Measurements from ENCODE around the gene MEA1.
"Not testable (repeated sequence)": the region's sequence is repeated elsewhere in the genome, so short reads cannot be mapped to it uniquely, and the experiment has no call there.

The MEA1 gene

GRCh38 chr6:43006251-43006650 is 7.5 kb downstream of the MEA1 start:
- no peaks in the 10 kb centered on the region for H3K36me3 ChIP-seq (ENCODE audit: insufficient read depth)
- H3K4me2 ChIP-seq: no peak overlapping the region
- no peak overlapping the region for H2AFZ ChIP-seq (ENCODE audit: low read depth)
- TF ChIP-seq CTCF (conservative IDR thresholded peaks at IDR 0.05; ENCODE audit: low read depth, low read length): no peak
- no peak overlapping the region for H3K4me3 ChIP-seq (IDR thresholded peaks at IDR 0.05; ENCODE audit: insufficient read depth, low read depth, low read length)
- no peaks in the 10 kb centered on the region for H3K79me2 ChIP-seq (ENCODE audit: insufficient read depth, low read depth)
- no peaks in the 10 kb centered on the region for H4K20me1 ChIP-seq (ENCODE audit: insufficient read depth)
- H3K27ac ChIP-seq: no peak overlapping the region
- no peaks in the 10 kb centered on the region for H3K4me1 ChIP-seq (ENCODE audit: low read depth, poor library complexity, severe bottlenecking)
- H3K9ac ChIP-seq: no peak overlapping the region
- H3K27me3 ChIP-seq (ENCODE audit: insufficient read depth, low read depth): no peaks in the 10 kb centered on the region

GRCh38 chr6:43005844-43006243 is 7.9 kb downstream of the MEA1 start:
- H3K4me3 ChIP-seq (IDR thresholded peaks at IDR 0.05; ENCODE audit: insufficient read depth, low read depth, low read length): no peak overlapping the region
- no peak overlapping the region for H3K27ac ChIP-seq
- H3K79me2 ChIP-seq (ENCODE audit: insufficient read depth, low read depth): no peaks in the 10 kb centered on the region
- H3K4me1 ChIP-seq (ENCODE audit: low read depth, poor library complexity, severe bottlenecking): no peaks in the 10 kb centered on the region
- TF ChIP-seq CTCF (conservative IDR thresholded peaks at IDR 0.05; ENCODE audit: low read depth, low read length): no peak
- no peaks in the 10 kb centered on the region for H4K20me1 ChIP-seq (ENCODE audit: insufficient read depth)
- H3K27me3 ChIP-seq (ENCODE audit: insufficient read depth, low read depth): no peaks in the 10 kb centered on the region
- H3K9ac ChIP-seq: no peak overlapping the region
- no peak overlapping the region for H3K4me2 ChIP-seq
- H2AFZ ChIP-seq (ENCODE audit: low read depth): no peak overlapping the region
- H3K36me3 ChIP-seq (ENCODE audit: insufficient read depth): no peaks in the 10 kb centered on the region

- Histone ChIP-seq H3K4me2 (no peak overlapping the region), H3K79me2 (ENCODE audit: insufficient read depth, low read depth) (no peaks in the 10 kb centered on the region), H3K4me3 (IDR thresholded peaks at IDR 0.05; ENCODE audit: insufficient read depth, low read depth, low read length) (no peak overlapping the region), H3K27me3 (ENCODE audit: insufficient read depth, low read depth) (no peaks in the 10 kb centered on the region), H4K20me1 (ENCODE audit: insufficient read depth) (no peaks in the 10 kb centered on the region), H3K4me1 (ENCODE audit: low read depth, poor library complexity, severe bottlenecking) (no peaks in the 10 kb centered on the region), H2AFZ (ENCODE audit: low read depth) (no peak overlapping the region), H3K36me3 (ENCODE audit: insufficient read depth) (no peaks in the 10 kb centered on the region), H3K9ac (no peak overlapping the region), H3K27ac (no peak overlapping the region)
- no peak for TF ChIP-seq CTCF (conservative IDR thresholded peaks at IDR 0.05; ENCODE audit: low read depth, low read length)
Observed at GRCh38 chr6:43001843-43002242, 11.9 kb downstream of the MEA1 start.

GRCh38 chr6:42998205-42998604 is 15.5 kb downstream of the MEA1 start:
- not testable (repeated sequence) for H3K4me2 ChIP-seq; H3K9ac ChIP-seq; H4K20me1 ChIP-seq (ENCODE audit: insufficient read depth); H3K36me3 ChIP-seq (ENCODE audit: insufficient read depth); H3K4me1 ChIP-seq (ENCODE audit: low read depth, poor library complexity, severe bottlenecking); H3K79me2 ChIP-seq (ENCODE audit: insufficient read depth, low read depth); H2AFZ ChIP-seq (ENCODE audit: low read depth); H3K27me3 ChIP-seq (ENCODE audit: insufficient read depth, low read depth); H3K4me3 ChIP-seq (IDR thresholded peaks at IDR 0.05; ENCODE audit: insufficient read depth, low read depth, low read length); H3K27ac ChIP-seq

GRCh38 chr6:42996513-42996912 is 17.2 kb downstream of the MEA1 start:
- Histone ChIP-seq H3K79me2 (ENCODE audit: insufficient read depth, low read depth) (no peaks in the 10 kb centered on the region), H4K20me1 (ENCODE audit: insufficient read depth) (no peaks in the 10 kb centered on the region), H3K4me3 (IDR thresholded peaks at IDR 0.05; ENCODE audit: insufficient read depth, low read depth, low read length) (no peak overlapping the region), H3K4me1 (ENCODE audit: low read depth, poor library complexity, severe bottlenecking) (no peaks in the 10 kb centered on the region), H3K27ac (no peak overlapping the region), H3K9ac (no peak overlapping the region), H3K4me2 (no peak overlapping the region), H3K27me3 (ENCODE audit: insufficient read depth, low read depth) (no peaks in the 10 kb centered on the region), H3K36me3 (ENCODE audit: insufficient read depth) (no peaks in the 10 kb centered on the region), H2AFZ (ENCODE audit: low read depth) (no peak overlapping the region)
- TF ChIP-seq CTCF (conservative IDR thresholded peaks at IDR 0.05; ENCODE audit: low read depth, low read length): no peak

All from KMS-11 (cell line).